ENCODE data around the gene RXRA.
A peak's percentile ranks its signal among the peaks of the same experiment; 100 is the strongest.

RXRA gene

DNA sequence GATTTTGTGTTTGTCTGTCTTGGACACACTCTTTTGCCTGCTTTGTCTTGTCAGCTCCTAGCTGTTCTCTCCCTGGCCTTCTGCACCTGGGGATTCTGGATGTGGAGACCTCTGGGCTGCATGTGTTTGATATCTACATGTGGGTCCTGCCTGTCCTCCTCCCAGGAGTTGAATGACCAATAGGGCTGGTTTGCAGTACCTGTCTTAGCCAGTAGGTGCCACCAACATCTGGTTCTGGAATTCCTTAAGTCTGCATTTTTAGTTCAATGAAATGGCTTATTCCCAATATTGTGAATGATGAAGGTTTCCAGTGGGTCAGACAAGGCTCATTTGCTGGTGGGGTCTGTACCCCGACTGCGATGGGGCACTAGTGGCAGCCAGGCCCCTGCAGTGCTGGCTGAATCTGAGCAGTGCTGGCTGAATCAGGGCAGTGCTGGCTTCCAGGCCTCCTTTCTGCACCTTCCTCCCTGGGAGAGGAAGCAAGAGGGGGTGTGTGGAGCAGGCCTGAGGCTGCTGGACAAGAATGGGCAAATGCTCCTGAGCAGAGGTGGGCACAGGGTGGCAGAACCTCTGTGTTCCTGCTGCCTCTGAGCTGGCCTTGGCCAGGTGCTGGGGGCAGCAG, 73.3 kb downstream of the RXRA start:
- no peak overlapping the region for H3K23ac ChIP-seq (ENCODE audit: low read depth, low read length, poor library complexity)
- no peaks in the 10 kb centered on the region for H3K27me3 ChIP-seq (ENCODE audit: control insufficient read depth in 3 of 3, insufficient read depth in 3 of 3, low read depth in 1 of 3, low read length in 3 of 3)
- no peak overlapping the region for H2AK5ac ChIP-seq (ENCODE audit: low read depth, low read length)
- H4K8ac ChIP-seq (ENCODE audit: low read depth, low read length): no peak overlapping the region
- H3K36me3 ChIP-seq (replicated peaks in 1 of 2; ENCODE audit: control insufficient read depth in 2 of 2, insufficient read depth in 2 of 2, low read length in 2 of 2): peaks cover 0 to 3% of the 10 kb centered on the region in 2 donors
- peaks cover 10% of the 10 kb centered on the region in 2 donors for H3K9me3 ChIP-seq (replicated peaks in 1 of 2; ENCODE audit: control insufficient read depth in 2 of 2, insufficient read depth in 1 of 2, low read depth in 1 of 2, low read length in 2 of 2)
- H4K91ac ChIP-seq (ENCODE audit: low read depth, low read length, poor library complexity): no peak overlapping the region
- no peak overlapping the region for H2AFZ ChIP-seq (ENCODE audit: low read length)
- peak overlapping the region; percentile 38 for H3K9ac ChIP-seq (ENCODE audit: low read depth, low read length, poor library complexity)
- H3K4me2 ChIP-seq (ENCODE audit: insufficient read depth, low read length, poor library complexity, severe bottlenecking): no peak overlapping the region
- no peak overlapping the region for H2BK5ac ChIP-seq (ENCODE audit: low read length)
- peak overlapping the region; percentile 7 for H3K18ac ChIP-seq (ENCODE audit: low read length)
- DNase-seq (ENCODE audit: low spot score): no peak
- H2BK12ac ChIP-seq (ENCODE audit: low read length): no peak overlapping the region
- H3K4me1 ChIP-seq (ENCODE audit: control insufficient read depth in 2 of 2, insufficient read depth in 1 of 2, low read depth in 1 of 2, low read length in 2 of 2): no peaks in the 10 kb centered on the region
- no peak overlapping the region for H3K4ac ChIP-seq (ENCODE audit: low read length)
- H3K14ac ChIP-seq (ENCODE audit: low read length): no peak overlapping the region
- no peak overlapping the region for H3K4me3 ChIP-seq (ENCODE audit: low read length in 2 of 2)
- no peak overlapping the region for H3K27ac ChIP-seq (replicated peaks; ENCODE audit: low read length)
- peaks cover 41% of the 10 kb centered on the region for H3K79me1 ChIP-seq (ENCODE audit: low read depth, low read length)
- no CpG with 5 or more reads among the region's 2 CpGs for WGBS, 2 donors (ENCODE audit: extremely low coverage in 2 of 2, insufficient read length in 2 of 2, insufficient replicate concordance in 1 of 2)
- no peak overlapping the region for H2BK15ac ChIP-seq (ENCODE audit: low read length)
- no peak overlapping the region for H2BK120ac ChIP-seq (ENCODE audit: low read depth, low read length)

DNA sequence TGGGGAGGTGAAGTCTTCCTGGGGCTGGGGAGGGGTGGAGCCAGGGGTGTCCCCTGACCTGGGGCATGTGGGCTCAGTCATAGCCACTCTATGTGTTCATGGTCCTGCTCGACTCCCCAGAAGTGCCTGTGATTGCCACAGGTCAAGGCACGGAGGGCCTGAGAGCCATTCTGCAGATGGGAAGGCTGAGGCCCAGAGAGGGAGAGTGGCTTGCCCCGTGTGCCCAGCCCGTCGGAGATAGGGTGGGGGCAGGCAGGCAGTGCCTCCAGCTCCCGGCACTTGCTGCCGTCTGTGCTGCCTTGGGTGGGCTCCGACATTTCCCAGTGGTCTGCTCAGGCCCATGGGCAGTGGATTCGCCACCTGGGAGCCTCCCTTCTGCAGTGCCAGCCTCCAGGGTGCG, 74.0 kb downstream of the RXRA start:
- Histone ChIP-seq H3K36me3 (replicated peaks in 1 of 2; ENCODE audit: control insufficient read depth in 2 of 2, insufficient read depth in 2 of 2, low read length in 2 of 2) (peaks cover 0 to 3% of the 10 kb centered on the region in 2 donors), H3K4me2 (ENCODE audit: insufficient read depth, low read length, poor library complexity, severe bottlenecking) (no peak overlapping the region), H2BK5ac (ENCODE audit: low read length) (peak overlapping the region; percentile 80), H3K4me3 (ENCODE audit: low read length in 2 of 2) (no peak overlapping the region), H2BK12ac (ENCODE audit: low read length) (peak overlapping the region; percentile 41), H3K4me1 (ENCODE audit: control insufficient read depth in 2 of 2, insufficient read depth in 1 of 2, low read depth in 1 of 2, low read length in 2 of 2) (no peaks in the 10 kb centered on the region), H3K23ac (ENCODE audit: low read depth, low read length, poor library complexity) (no peak overlapping the region), H3K18ac (ENCODE audit: low read length) (peak overlapping the region; percentile 7), H2AFZ (ENCODE audit: low read length) (no peak overlapping the region), H2BK120ac (ENCODE audit: low read depth, low read length) (no peak overlapping the region), H4K8ac (ENCODE audit: low read depth, low read length) (no peak overlapping the region), H2AK5ac (ENCODE audit: low read depth, low read length) (peak overlapping the region; percentile 52), H3K9me3 (replicated peaks in 1 of 2; ENCODE audit: control insufficient read depth in 2 of 2, insufficient read depth in 1 of 2, low read depth in 1 of 2, low read length in 2 of 2) (peaks cover 10% of the 10 kb centered on the region in 2 donors), H4K91ac (ENCODE audit: low read depth, low read length, poor library complexity) (no peak overlapping the region), H2BK15ac (ENCODE audit: low read length) (no peak overlapping the region), H3K14ac (ENCODE audit: low read length) (no peak overlapping the region), H3K9ac (ENCODE audit: low read depth, low read length, poor library complexity) (no peak overlapping the region), H3K79me1 (ENCODE audit: low read depth, low read length) (peaks cover 42% of the 10 kb centered on the region), H3K27ac (replicated peaks; ENCODE audit: low read length) (no peak overlapping the region), H3K4ac (ENCODE audit: low read length) (no peak overlapping the region), H3K27me3 (ENCODE audit: control insufficient read depth in 3 of 3, insufficient read depth in 3 of 3, low read depth in 1 of 3, low read length in 3 of 3) (no peaks in the 10 kb centered on the region)
- no peak for DNase-seq (ENCODE audit: low spot score)
- WGBS, 2 donors (ENCODE audit: extremely low coverage in 2 of 2, insufficient read length in 2 of 2, insufficient replicate concordance in 1 of 2): no CpG with 5 or more reads among the region's 10 CpGs

DNA sequence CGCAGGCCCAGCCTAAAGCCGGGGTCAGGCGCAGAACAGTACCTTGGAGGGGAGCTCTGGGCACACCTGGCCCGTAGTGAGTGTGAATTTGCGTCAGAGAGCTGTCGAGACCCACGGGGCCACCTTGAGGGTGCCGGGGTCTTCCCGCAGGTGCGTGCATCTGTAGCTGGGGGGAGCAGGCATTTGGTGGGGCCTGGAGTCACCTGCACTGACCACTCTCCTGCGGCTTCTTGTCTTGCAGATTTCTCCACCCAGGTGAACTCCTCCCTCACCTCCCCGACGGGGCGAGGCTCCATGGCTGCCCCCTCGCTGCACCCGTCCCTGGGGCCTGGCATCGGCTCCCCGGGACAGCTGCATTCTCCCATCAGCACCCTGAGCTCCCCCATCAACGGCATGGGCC, 75.1 kb downstream of the RXRA start:
- Histone ChIP-seq H2BK15ac (ENCODE audit: low read length) (no peak overlapping the region), H2BK5ac (ENCODE audit: low read length) (peak overlapping the region; percentile 80), H3K14ac (ENCODE audit: low read length) (peak overlapping the region; percentile 8), H3K4ac (ENCODE audit: low read length) (no peak overlapping the region), H3K23ac (ENCODE audit: low read depth, low read length, poor library complexity) (no peak overlapping the region), H4K91ac (ENCODE audit: low read depth, low read length, poor library complexity) (no peak overlapping the region), H3K79me1 (ENCODE audit: low read depth, low read length) (peaks cover 39% of the 10 kb centered on the region), H4K8ac (ENCODE audit: low read depth, low read length) (no peak overlapping the region), H2AK5ac (ENCODE audit: low read depth, low read length) (no peak overlapping the region), H3K18ac (ENCODE audit: low read length) (no peak overlapping the region), H3K4me3 (ENCODE audit: low read length in 2 of 2) (no peak overlapping the region), H3K36me3 (replicated peaks in 1 of 2; ENCODE audit: control insufficient read depth in 2 of 2, insufficient read depth in 2 of 2, low read length in 2 of 2) (peaks cover 0 to 3% of the 10 kb centered on the region in 2 donors), H2AFZ (ENCODE audit: low read length) (no peak overlapping the region), H3K4me2 (ENCODE audit: insufficient read depth, low read length, poor library complexity, severe bottlenecking) (no peak overlapping the region), H3K27ac (replicated peaks; ENCODE audit: low read length) (no peak overlapping the region), H2BK120ac (ENCODE audit: low read depth, low read length) (no peak overlapping the region), H3K27me3 (ENCODE audit: control insufficient read depth in 3 of 3, insufficient read depth in 3 of 3, low read depth in 1 of 3, low read length in 3 of 3) (no peaks in the 10 kb centered on the region), H3K9me3 (replicated peaks in 1 of 2; ENCODE audit: control insufficient read depth in 2 of 2, insufficient read depth in 1 of 2, low read depth in 1 of 2, low read length in 2 of 2) (peaks cover 10% of the 10 kb centered on the region in 2 donors), H2BK12ac (ENCODE audit: low read length) (no peak overlapping the region), H3K9ac (ENCODE audit: low read depth, low read length, poor library complexity) (no peak overlapping the region), H3K4me1 (ENCODE audit: control insufficient read depth in 2 of 2, insufficient read depth in 1 of 2, low read depth in 1 of 2, low read length in 2 of 2) (peaks cover under 1% of the 10 kb centered on the region in 2 donors)
- WGBS, 2 donors (ENCODE audit: extremely low coverage in 2 of 2, insufficient read length in 2 of 2, insufficient replicate concordance in 1 of 2): no CpG with 5 or more reads among the region's 19 CpGs
- no peak for DNase-seq (ENCODE audit: low spot score)

- Histone ChIP-seq H3K4ac (ENCODE audit: low read length) (no peak overlapping the region), H4K91ac (ENCODE audit: low read depth, low read length, poor library complexity) (no peak overlapping the region), H3K9ac (ENCODE audit: low read depth, low read length, poor library complexity) (no peak overlapping the region), H2BK5ac (ENCODE audit: low read length) (peak overlapping the region; percentile 22), H3K4me3 (ENCODE audit: low read length in 2 of 2) (no peak overlapping the region), H3K14ac (ENCODE audit: low read length) (no peak overlapping the region), H2BK15ac (ENCODE audit: low read length) (no peak overlapping the region), H3K4me1 (ENCODE audit: control insufficient read depth in 2 of 2, insufficient read depth in 1 of 2, low read depth in 1 of 2, low read length in 2 of 2) (peaks cover 8 to 9% of the 10 kb centered on the region in 2 donors), H3K27me3 (ENCODE audit: control insufficient read depth in 3 of 3, insufficient read depth in 3 of 3, low read depth in 1 of 3, low read length in 3 of 3) (no peaks in the 10 kb centered on the region), H3K18ac (ENCODE audit: low read length) (no peak overlapping the region), H3K9me3 (replicated peaks in 1 of 2; ENCODE audit: control insufficient read depth in 2 of 2, insufficient read depth in 1 of 2, low read depth in 1 of 2, low read length in 2 of 2) (peaks cover 10% of the 10 kb centered on the region in 2 donors), H4K8ac (ENCODE audit: low read depth, low read length) (no peak overlapping the region), H3K36me3 (replicated peaks in 1 of 2; ENCODE audit: control insufficient read depth in 2 of 2, insufficient read depth in 2 of 2, low read length in 2 of 2) (peaks cover 0 to 3% of the 10 kb centered on the region in 2 donors), H3K79me1 (ENCODE audit: low read depth, low read length) (peaks cover 37% of the 10 kb centered on the region), H2BK120ac (ENCODE audit: low read depth, low read length) (no peak overlapping the region), H2BK12ac (ENCODE audit: low read length) (no peak overlapping the region), H3K4me2 (ENCODE audit: insufficient read depth, low read length, poor library complexity, severe bottlenecking) (no peak overlapping the region), H3K27ac (replicated peaks; ENCODE audit: low read length) (no peak overlapping the region), H2AFZ (ENCODE audit: low read length) (no peak overlapping the region), H2AK5ac (ENCODE audit: low read depth, low read length) (no peak overlapping the region), H3K23ac (ENCODE audit: low read depth, low read length, poor library complexity) (no peak overlapping the region)
- no peak for DNase-seq (ENCODE audit: low spot score)
- no CpG with 5 or more reads among the region's 12 CpGs for WGBS, 2 donors (ENCODE audit: extremely low coverage in 2 of 2, insufficient read length in 2 of 2, insufficient replicate concordance in 1 of 2)
These were observed 75.9 kb downstream of the RXRA start for GRCh38 chr9:134402182-134402581.

All from neuronal stem cell (in vitro differentiated cells).